Left renal pelvis (tissue), 4 donors: ENCODE measurements around the gene FBLN2. TPM values are rescaled to one million over a fixed set of nuclear protein-coding genes. Genes with fewer than 3 reads are reported as not detected.
"Not testable (repeated sequence)": the region's sequence is repeated elsewhere in the genome, so short reads cannot be mapped to it uniquely, and the experiment has no call there.

ENCODE experiments used
- DNase-seq, 4 donors: peaks; one replicate each; pipeline ENCODE4 v3.0.0-alpha.2; 2013; ENCODE audit warnings: low read depth in 4 of 4, low spot score in 3 of 4
- polyA plus RNA-seq, 4 donors: library from polyadenylated mRNA; unstranded; fragments of 120-200 nt; gene quantifications; one replicate each; pipeline ENCODE4 v1.2.1, GENCODE V29; 2013; ENCODE audit not compliant: insufficient read length in 4 of 4

The FBLN2 gene
- polyA plus RNA-seq, 4 donors, result 25.6 to 97.3 (median 34.6) TPM

GRCh38 chr3:13544951-13545651 lies 3.8 kb upstream of the FBLN2 start:
- DNase-seq, result no peak

- no peak for DNase-seq
Observed at GRCh38 chr3:13545952-13546454, 2.9 kb upstream of the FBLN2 start.

- DNase-seq, result no peak
Observed at GRCh38 chr3:13546667-13547171, 2.2 kb upstream of the FBLN2 start.

- no peak for DNase-seq
Observed at GRCh38 chr3:13547591-13548371, 1.1 kb upstream of the FBLN2 start.

- DNase-seq, result no peak
Observed at GRCh38 chr3:13549623-13550422, 898 bp downstream of the FBLN2 start.

GRCh38 chr3:13550423-13550690 lies 1.4 kb downstream of the FBLN2 start:
- no peak for DNase-seq

GRCh38 chr3:13550791-13551360 lies 2.0 kb downstream of the FBLN2 start:
- DNase-seq, result no peak

GRCh38 chr3:13552857-13553652 lies 4.1 kb downstream of the FBLN2 start:
- DNase-seq, result no peak

GRCh38 chr3:13553686-13554085 lies 4.8 kb downstream of the FBLN2 start:
- DNase-seq, result no peak

GRCh38 chr3:13555753-13556152 lies 6.8 kb downstream of the FBLN2 start:
- no peak for DNase-seq

- no peak for DNase-seq
Observed at GRCh38 chr3:13556207-13556606, 7.3 kb downstream of the FBLN2 start.

- no peak for DNase-seq
Observed at GRCh38 chr3:13556917-13557316, 8.0 kb downstream of the FBLN2 start.

GRCh38 chr3:13557417-13557816 lies 8.5 kb downstream of the FBLN2 start:
- DNase-seq, result no peak

- DNase-seq, result no peak
Observed at GRCh38 chr3:13557926-13558325, 9.0 kb downstream of the FBLN2 start.

GRCh38 chr3:13558651-13559050 lies 9.7 kb downstream of the FBLN2 start:
- DNase-seq, result no peak

- peak in 1 of 4 donors; percentile 21 for DNase-seq
Observed at GRCh38 chr3:13559764-13560525, 11.0 kb downstream of the FBLN2 start.

GRCh38 chr3:13561376-13561775 lies 12.5 kb downstream of the FBLN2 start:
- no peak for DNase-seq

GRCh38 chr3:13561967-13562366 lies 13.0 kb downstream of the FBLN2 start:
- DNase-seq, result no peak

- not testable (repeated sequence) for DNase-seq
Observed at GRCh38 chr3:13562421-13562820, 13.5 kb downstream of the FBLN2 start.
